M059J (cell line): Measurements from ENCODE around the gene KRTAP12-3. TPM values are rescaled to one million over a fixed set of nuclear protein-coding genes. Genes with fewer than 3 reads are reported as not detected.

Experiments used
- DNase-seq: peaks from one replicate; pipeline ENCODE4 v3.0.0-alpha.2; 2012; ENCODE audit warnings: low read depth
- total RNA-seq: library from RNA; depleted of rRNA; stranded (reverse); fragments of >200 nt; shearing (Covaris generic); gene quantifications from 2 replicates; pipeline ENCODE4 v1.2.3, GENCODE V29; 2014; rRNA removed

KRTAP12-3 gene
- total RNA-seq, 1 experiment from 2014 or later = not detected

DNA sequence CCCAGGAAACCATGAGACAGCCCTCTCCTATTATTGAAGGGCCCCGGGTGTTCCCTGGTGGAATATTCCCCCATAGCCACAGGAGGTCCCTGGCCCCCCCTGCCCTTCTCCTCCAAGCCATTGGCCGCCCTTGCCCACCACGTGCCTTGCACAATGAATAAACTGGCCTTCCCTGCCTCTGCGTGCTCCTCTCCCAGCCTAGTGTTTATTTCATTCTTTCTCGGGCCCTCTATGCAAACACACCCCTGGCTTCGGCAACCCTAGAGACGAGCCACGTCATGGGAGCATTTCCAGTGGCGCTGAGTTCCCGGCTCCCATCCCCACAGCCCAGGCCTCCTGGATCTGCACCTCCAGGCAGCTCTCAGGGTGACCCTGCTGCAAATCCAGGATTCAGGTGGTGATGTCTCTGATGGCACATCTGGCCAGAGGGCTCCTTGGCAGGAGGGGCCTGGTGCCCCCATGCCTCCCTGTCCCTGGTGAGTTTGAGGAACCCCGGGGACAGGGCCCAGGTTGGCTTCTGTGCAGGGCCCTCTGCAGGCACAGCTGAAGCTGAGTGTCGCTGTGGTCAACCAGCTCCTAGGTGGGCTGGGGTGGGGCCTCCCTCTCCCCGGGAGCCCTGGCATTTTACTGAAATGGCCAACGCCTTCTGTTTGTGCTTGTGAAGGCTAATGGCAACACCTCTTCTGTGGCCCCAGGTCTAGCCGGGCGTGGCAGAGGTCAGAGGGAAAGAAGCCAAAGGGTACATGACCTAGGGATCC is 45.4 kb downstream of the KRTAP12-3 start:
- DNase-seq = no peak

DNA sequence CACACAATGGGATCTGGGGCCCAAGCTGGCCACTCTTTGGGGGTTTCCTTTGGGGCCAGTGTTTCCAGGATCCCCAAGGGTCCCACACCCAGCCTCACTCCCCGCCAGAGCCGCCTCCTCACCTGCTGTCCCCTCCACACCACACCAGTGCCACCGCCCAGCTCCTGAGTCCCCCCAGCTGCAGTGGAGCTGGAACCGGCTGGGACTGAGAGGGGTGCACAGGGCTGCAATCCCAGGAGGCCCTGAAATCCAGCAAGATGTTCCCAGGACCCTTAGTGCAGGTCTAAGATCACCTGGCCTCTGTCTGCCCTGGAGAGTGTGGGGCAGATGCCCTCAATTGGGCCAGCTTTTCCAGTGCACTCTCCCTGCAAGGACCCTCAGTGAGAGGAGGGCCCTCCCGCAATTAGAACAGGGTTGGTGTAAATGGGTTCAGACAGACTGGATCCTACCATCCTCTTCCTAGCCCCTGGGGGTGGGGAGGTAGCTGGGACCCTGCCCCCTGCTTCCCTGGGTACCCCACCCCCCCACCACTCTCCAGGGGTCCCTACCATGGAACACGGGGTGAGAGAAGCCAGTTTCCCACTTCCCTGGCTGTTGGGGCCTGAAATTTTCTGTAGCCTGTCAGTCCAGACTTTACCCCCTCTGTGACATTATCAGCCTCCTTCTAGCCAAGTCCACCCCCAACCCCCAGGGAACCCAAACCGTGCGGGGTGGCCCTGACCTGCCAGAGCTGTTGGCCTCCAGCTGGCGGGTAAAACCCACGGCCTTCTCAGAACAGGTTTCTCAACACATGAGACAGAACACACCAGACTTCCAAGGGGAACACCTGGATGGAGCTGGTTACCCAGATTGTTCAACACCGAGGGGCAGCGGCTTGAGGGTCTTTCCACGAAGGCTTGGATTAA is 46.3 kb downstream of the KRTAP12-3 start:
- DNase-seq = no peak

- DNase-seq = no peak
These were observed 46.9 kb downstream of the KRTAP12-3 start for GRCh38 chr21:44704636-44705001.

DNA sequence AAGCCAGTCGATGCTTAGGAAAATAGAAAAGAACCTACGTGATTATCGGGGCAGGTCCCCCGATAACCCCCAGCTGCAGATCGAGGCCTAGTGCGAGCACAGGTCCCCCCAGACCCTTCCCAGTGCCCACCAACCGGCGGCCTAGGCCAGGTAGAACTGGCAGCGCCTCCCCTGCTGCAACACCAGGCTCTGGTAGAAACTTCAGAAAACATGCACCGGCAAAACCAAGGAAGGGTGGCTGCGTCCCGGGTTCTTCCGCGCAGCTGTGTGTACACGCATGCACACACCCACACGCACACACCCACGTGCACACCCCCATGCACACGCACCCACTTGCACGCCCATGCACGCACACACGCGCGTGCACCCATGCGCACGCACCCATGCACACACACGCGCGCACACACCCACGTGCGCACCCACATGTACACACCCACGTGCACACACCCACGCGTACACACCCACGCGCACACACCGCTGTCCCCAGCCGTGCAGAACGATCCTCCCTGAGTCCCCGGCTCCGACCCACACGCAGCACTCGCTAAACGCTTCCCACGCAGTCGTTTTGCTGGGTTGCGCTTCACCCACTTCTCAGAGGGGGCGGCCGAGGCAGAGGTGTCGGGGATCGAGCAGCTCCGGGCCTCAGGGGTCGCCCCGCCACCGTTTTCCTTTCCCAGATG is 48.4 kb downstream of the KRTAP12-3 start:
- DNase-seq = no peak

GRCh38 chr21:44706706-44707581 is 49.2 kb downstream of the KRTAP12-3 start:
- no peak for DNase-seq

Other genes with a start within 250 kb of the KRTAP12-3 start
- gene LRRC3, start 202.4 kb upstream of the KRTAP12-3 start, total RNA-seq = not detected in 2 replicates
- gene KRTAP10-1, start 117.7 kb upstream of the KRTAP12-3 start, total RNA-seq = not detected in 2 replicates
- gene KRTAP10-2, start 106.4 kb upstream of the KRTAP12-3 start, total RNA-seq = not detected in 2 replicates
- not detected in 2 replicates for gene KRTAP10-3, start 99.1 kb upstream of the KRTAP12-3 start, total RNA-seq
- gene KRTAP10-4, start 84.2 kb upstream of the KRTAP12-3 start, total RNA-seq = not detected in 2 replicates
- gene KRTAP10-5, start 77.3 kb upstream of the KRTAP12-3 start, total RNA-seq = not detected in 2 replicates
- gene KRTAP10-6, start 65.4 kb upstream of the KRTAP12-3 start, total RNA-seq = not detected in 2 replicates
- not detected in 2 replicates for gene KRTAP10-7, start 57.3 kb upstream of the KRTAP12-3 start, total RNA-seq
- gene KRTAP10-8, start 45.9 kb upstream of the KRTAP12-3 start, total RNA-seq = not detected in 2 replicates
- not detected in 2 replicates for gene KRTAP10-9, start 30.8 kb upstream of the KRTAP12-3 start, total RNA-seq
- not detected in 2 replicates for gene KRTAP10-10, start 20.6 kb upstream of the KRTAP12-3 start, total RNA-seq
- not detected in 2 replicates for gene KRTAP10-11, start 11.5 kb upstream of the KRTAP12-3 start, total RNA-seq
- gene KRTAP12-4, start 3.3 kb upstream of the KRTAP12-3 start, total RNA-seq = not detected in 2 replicates
- gene KRTAP12-2, start 9.0 kb downstream of the KRTAP12-3 start, total RNA-seq = not detected in 2 replicates
- not detected in 2 replicates for gene KRTAP12-1, start 24.2 kb downstream of the KRTAP12-3 start, total RNA-seq
- not detected in 2 replicates for gene KRTAP10-12, start 39.2 kb downstream of the KRTAP12-3 start, total RNA-seq
- gene TSPEAR, start 53.6 kb downstream of the KRTAP12-3 start, total RNA-seq = not detected in 2 replicates
- 74.0 and 90.6 TPM in 2 replicates for gene UBE2G2, start 143.9 kb downstream of the KRTAP12-3 start, total RNA-seq
- 198 and 200 TPM in 2 replicates for gene SUMO3, start 160.1 kb downstream of the KRTAP12-3 start, total RNA-seq
- 470 and 558 TPM in 2 replicates for gene PTTG1IP, start 215.8 kb downstream of the KRTAP12-3 start, total RNA-seq